D721Med (cell line): ENCODE results near the gene MCM8.

ENCODE experiments used
- DNase-seq: peaks from one replicate; pipeline ENCODE4 v3.0.0; 2011; ENCODE audit warnings: low spot score; ENCODE audit not compliant: insufficient read length
- FAIRE-seq: peaks from 2 replicates; lab custom pipeline; 2011; peaks lifted over from hg19 to GRCh38; lab: Jason Lieb, UNC
- TF ChIP-seq, protein P1 (sequence below): IDR thresholded peaks from 2 replicates; pipeline ENCODE4 v1.5.1; 2012; ENCODE audit warnings: mild to moderate bottlenecking, control low read depth; ENCODE audit not compliant: insufficient read depth; ENCODE audit errors: missing control alignments

The MCM8 gene

DNA sequence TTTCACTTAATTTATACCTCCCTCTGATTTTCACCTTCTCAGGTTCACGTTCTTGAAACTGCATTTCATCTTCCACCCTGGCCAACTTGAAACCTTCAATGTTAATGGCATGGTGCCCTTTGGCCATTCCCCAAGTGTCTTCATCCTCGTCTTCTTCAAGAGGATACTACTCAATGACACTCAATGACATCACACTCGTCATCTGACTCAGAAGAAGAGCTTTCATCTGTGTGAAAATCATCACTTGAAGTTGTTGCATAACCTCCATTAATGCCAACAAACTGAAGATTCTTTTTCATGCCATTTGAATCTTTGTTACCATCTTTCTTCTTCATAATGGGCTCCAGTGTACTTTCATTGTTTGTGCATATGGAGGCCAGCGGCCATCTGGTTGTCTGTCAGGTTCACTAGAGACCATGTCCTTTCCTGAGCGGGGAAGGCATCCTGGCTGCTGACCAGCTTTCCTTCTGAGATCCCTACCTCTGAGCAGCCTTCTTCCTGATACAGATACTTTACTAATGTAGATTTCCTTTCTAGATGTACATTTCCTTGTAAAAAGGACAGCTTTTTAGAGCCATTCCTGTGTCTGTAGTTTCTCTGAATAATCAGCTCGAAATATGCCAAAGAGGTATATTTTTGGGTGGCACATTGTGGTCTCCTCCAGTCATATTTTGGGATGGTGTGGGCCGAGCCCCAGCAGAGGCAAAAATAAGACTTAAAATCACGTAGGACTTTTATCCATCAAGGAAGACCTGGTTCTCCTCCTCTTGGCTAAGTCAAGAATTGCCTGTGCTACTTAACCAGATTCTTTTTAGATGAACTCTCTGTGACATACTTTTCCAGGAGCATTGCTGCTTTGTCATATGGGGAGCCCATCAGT lies 21.4 kb upstream of the MCM8 start:
- no peak for DNase-seq
- FAIRE-seq = no peak
- TF ChIP-seq, protein P1, sequence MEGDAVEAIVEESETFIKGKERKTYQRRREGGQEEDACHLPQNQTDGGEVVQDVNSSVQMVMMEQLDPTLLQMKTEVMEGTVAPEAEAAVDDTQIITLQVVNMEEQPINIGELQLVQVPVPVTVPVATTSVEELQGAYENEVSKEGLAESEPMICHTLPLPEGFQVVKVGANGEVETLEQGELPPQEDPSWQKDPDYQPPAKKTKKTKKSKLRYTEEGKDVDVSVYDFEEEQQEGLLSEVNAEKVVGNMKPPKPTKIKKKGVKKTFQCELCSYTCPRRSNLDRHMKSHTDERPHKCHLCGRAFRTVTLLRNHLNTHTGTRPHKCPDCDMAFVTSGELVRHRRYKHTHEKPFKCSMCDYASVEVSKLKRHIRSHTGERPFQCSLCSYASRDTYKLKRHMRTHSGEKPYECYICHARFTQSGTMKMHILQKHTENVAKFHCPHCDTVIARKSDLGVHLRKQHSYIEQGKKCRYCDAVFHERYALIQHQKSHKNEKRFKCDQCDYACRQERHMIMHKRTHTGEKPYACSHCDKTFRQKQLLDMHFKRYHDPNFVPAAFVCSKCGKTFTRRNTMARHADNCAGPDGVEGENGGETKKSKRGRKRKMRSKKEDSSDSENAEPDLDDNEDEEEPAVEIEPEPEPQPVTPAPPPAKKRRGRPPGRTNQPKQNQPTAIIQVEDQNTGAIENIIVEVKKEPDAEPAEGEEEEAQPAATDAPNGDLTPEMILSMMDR = no peak

DNA sequence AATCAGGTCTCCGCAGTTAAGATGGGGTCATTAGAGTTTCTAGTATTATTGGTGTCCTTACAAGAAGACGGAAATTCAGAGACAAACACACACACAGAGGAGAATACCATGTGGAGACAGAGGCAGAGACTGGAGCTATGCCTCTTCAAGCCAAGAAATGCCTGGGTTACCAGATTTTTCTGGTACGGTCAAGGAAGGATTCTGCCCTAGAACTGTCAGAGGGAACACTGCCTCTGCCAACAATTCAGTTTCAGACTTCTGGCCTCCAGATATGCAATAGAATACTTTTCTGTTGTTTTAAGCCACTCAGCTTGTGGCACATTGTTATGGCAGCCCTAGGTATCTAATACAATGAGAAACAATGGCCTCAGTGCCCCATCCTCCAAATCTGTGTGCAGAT lies 19.0 kb upstream of the MCM8 start:
- DNase-seq (no peak), FAIRE-seq (no peak)

GRCh38 chr20:5932796-5933195 lies 17.7 kb upstream of the MCM8 start:
- DNase-seq = no peak
- TF ChIP-seq, protein P1 = no peak
- no peak for FAIRE-seq

More for the DNA sequence above, 19.0 kb upstream of the MCM8 start:
- TF ChIP-seq, protein P1 = no peak

- no peak for DNase-seq
- TF ChIP-seq, protein P1 = peak; percentile 4
- FAIRE-seq = no peak
Observed at GRCh38 chr20:5933802-5934436, 16.5 kb upstream of the MCM8 start.

GRCh38 chr20:5935384-5935783 lies 15.1 kb upstream of the MCM8 start:
- FAIRE-seq (no peak), DNase-seq (no peak)
- TF ChIP-seq, protein P1 = no peak

DNA sequence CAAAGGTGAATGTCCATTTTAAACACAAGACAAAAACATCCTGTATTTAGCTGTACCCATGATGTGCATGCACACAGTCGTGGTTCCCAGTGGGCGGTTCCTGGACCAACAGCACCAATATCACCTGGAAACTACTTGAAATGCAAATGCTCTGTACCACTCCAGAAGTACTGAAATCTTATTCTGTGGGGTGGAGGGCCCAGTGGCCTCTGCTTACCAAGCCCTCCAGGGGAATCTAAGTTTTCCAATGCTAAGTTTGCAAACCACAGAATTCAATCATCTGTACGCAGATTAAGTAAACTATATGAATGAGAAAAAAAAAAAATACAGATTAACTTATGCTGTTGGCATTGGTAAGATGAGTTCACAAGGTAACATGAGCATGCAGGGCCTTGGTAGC lies 14.2 kb upstream of the MCM8 start:
- TF ChIP-seq, protein P1 = no peak
- FAIRE-seq (no peak), DNase-seq (no peak)

DNA sequence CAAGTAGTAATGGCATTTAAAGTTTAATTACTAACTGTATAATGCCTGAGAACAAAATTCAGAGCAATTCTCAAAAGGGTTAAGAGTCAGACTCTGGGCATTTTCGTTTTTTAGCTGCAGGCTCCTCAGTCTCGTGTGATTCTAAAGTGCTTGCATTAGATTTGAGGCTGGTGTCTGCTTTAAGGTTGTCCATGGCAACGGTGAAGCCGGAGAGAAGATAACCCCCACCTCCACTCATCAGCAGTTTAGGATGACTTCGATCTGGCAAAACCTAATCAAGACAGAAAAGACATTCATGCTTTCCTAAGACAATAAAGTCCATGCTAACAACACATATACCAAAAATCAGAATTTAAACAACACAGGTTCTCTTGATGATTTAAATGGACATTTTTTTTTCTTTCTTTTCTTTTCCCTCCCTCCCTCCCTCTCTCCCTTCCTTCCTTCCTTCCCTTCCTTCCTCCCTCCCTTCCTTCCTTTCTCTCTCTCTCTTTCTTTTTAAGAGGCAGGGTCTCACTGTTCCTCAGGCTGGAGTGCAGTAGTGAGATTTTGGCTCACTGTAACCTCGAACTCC lies 11.9 kb upstream of the MCM8 start:
- TF ChIP-seq, protein P1 = no peak
- FAIRE-seq (no peak), DNase-seq (no peak)
